Vein endothelial cell (primary cell): ENCODE results near the gene DHRS2. TPM values are rescaled to one million over a fixed set of nuclear protein-coding genes. Genes with fewer than 3 reads are reported as not detected.

Source experiments
- total RNA-seq: library from RNA; depleted of rRNA; stranded (reverse); fragments of >200 nt; gene quantifications from 2 replicates; pipeline ENCODE4 v1.2.3, GENCODE V29; 2012

Gene DHRS2
- 0.38 TPM in 1 of 2 replicates, not detected in the other for total RNA-seq

GRCh38 chr14:23636317-23637211 lies at the start of gene DHRS2:
DHRS2 (plus strand) TSS chr14:23636364; CDS start chr14:23638865, 2,501 bp downstream.

Other genes starting within 250 kb of the DHRS2 start
- not detected in 2 replicates for gene MYH6, start 228.1 kb upstream of the DHRS2 start, total RNA-seq
- gene MYH7, start 200.7 kb upstream of the DHRS2 start, total RNA-seq: not detected in 2 replicates
- gene NGDN, start 166.7 kb upstream of the DHRS2 start, total RNA-seq: 29.4 and 42.5 TPM in 2 replicates
- gene ZFHX2, start 84.6 kb upstream of the DHRS2 start, total RNA-seq: 0.57 and 0.65 TPM in 2 replicates
- gene THTPA, start 80.1 kb upstream of the DHRS2 start, total RNA-seq: 14.6 and 19.9 TPM in 2 replicates
- 18.6 and 19.6 TPM in 2 replicates for gene AP1G2, start 68.6 kb upstream of the DHRS2 start, total RNA-seq
- not detected in 2 replicates for gene JPH4, start 57.6 kb upstream of the DHRS2 start, total RNA-seq